ENCODE measurements around the gene CIT. TPM values are rescaled to one million over a fixed set of nuclear protein-coding genes. Genes with fewer than 3 reads are reported as not detected.

CIT gene
- total and polyA plus RNA-seq, 2 donors (not counting 1 experiment from before 2014, with no cell fraction given) = 6.8 to 25.4 TPM

- Histone ChIP-seq H3K27ac (ENCODE audit: insufficient read depth, low read length) (no peak overlapping the region), H3K4me2 (ENCODE audit: extremely low read depth, insufficient read depth, low read length) (no peak overlapping the region), H3K9me3 (ENCODE audit: control insufficient read depth, insufficient read depth, low read depth, low read length) (no peaks in the 10 kb centered on the region), H3K79me2 (ENCODE audit: control insufficient read depth, insufficient read depth, low read length) (no peaks in the 10 kb centered on the region), H4K20me1 (ENCODE audit: control insufficient read depth, extremely low read depth, insufficient read depth, low read length) (no peaks in the 10 kb centered on the region), H3K9ac (ENCODE audit: insufficient read depth, low read length) (no peak overlapping the region), H3K27me3 (ENCODE audit: control insufficient read depth, insufficient read depth, low read length) (no peaks in the 10 kb centered on the region), H3K4me3 (replicated peaks in 1 of 4; ENCODE audit: control extremely low read depth in 1 of 4, insufficient read depth in 1 of 4, low read depth in 3 of 4, low read length in 4 of 4) (no peak overlapping the region), H2AFZ (ENCODE audit: low read length) (no peak overlapping the region), H3K36me3 (ENCODE audit: control insufficient read depth, insufficient read depth, low read length) (peaks cover 13% of the 10 kb centered on the region), H3K4me1 (ENCODE audit: control insufficient read depth, extremely low read depth, insufficient read depth, low read length) (peaks cover 2% of the 10 kb centered on the region)
- TF ChIP-seq EZH2 (IDR thresholded peaks at IDR 0.05; ENCODE audit: low read length, missing control alignments) = no peak
- TF ChIP-seq, protein P1, sequence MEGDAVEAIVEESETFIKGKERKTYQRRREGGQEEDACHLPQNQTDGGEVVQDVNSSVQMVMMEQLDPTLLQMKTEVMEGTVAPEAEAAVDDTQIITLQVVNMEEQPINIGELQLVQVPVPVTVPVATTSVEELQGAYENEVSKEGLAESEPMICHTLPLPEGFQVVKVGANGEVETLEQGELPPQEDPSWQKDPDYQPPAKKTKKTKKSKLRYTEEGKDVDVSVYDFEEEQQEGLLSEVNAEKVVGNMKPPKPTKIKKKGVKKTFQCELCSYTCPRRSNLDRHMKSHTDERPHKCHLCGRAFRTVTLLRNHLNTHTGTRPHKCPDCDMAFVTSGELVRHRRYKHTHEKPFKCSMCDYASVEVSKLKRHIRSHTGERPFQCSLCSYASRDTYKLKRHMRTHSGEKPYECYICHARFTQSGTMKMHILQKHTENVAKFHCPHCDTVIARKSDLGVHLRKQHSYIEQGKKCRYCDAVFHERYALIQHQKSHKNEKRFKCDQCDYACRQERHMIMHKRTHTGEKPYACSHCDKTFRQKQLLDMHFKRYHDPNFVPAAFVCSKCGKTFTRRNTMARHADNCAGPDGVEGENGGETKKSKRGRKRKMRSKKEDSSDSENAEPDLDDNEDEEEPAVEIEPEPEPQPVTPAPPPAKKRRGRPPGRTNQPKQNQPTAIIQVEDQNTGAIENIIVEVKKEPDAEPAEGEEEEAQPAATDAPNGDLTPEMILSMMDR (conservative IDR thresholded peaks at IDR 0.05 in 1 of 2, IDR thresholded peaks at IDR 0.05 in 1 of 2; ENCODE audit: low read depth in 1 of 2, low read length in 2 of 2) = no peak
- DNase-seq (ENCODE audit: low read depth in 2 of 2) = no peak
Observed at GRCh38 chr12:119687879-119688278, 189.2 kb downstream of the CIT start.

DNA sequence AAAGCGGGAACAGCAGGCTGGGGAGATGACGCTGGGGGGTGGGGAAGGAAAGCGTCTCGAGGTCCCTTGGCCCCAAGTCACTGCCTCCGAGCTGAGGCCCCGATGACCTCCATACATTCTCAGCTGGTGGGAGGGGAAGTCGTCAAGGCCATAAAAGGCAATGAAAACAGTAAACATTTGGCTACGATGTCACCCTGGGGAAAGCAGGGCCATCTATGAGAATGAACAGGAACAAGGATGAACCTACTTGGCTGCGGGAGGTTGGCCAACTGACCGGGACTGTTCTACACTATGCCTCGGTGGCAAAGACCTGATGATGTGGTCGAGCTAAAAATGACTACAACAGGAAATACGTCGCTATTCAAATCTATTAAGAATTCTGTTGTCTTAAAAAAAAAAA, 189.7 kb downstream of the CIT start:
- no peak for TF ChIP-seq EZH2 (IDR thresholded peaks at IDR 0.05; ENCODE audit: low read length, missing control alignments)
- TF ChIP-seq, protein P1 (conservative IDR thresholded peaks at IDR 0.05 in 1 of 2, IDR thresholded peaks at IDR 0.05 in 1 of 2; ENCODE audit: low read depth in 1 of 2, low read length in 2 of 2) = no peak
- Histone ChIP-seq H2AFZ (ENCODE audit: low read length) (peak overlapping the region; percentile 22), H3K27me3 (ENCODE audit: control insufficient read depth, insufficient read depth, low read length) (no peaks in the 10 kb centered on the region), H3K27ac (ENCODE audit: insufficient read depth, low read length) (no peak overlapping the region), H3K36me3 (ENCODE audit: control insufficient read depth, insufficient read depth, low read length) (peaks cover 13% of the 10 kb centered on the region), H3K9ac (ENCODE audit: insufficient read depth, low read length) (no peak overlapping the region), H4K20me1 (ENCODE audit: control insufficient read depth, extremely low read depth, insufficient read depth, low read length) (no peaks in the 10 kb centered on the region), H3K4me2 (ENCODE audit: extremely low read depth, insufficient read depth, low read length) (no peak overlapping the region), H3K79me2 (ENCODE audit: control insufficient read depth, insufficient read depth, low read length) (no peaks in the 10 kb centered on the region), H3K4me1 (ENCODE audit: control insufficient read depth, extremely low read depth, insufficient read depth, low read length) (peaks cover under 1% of the 10 kb centered on the region), H3K4me3 (replicated peaks in 1 of 4; ENCODE audit: control extremely low read depth in 1 of 4, insufficient read depth in 1 of 4, low read depth in 3 of 4, low read length in 4 of 4) (no peak overlapping the region), H3K9me3 (ENCODE audit: control insufficient read depth, insufficient read depth, low read depth, low read length) (no peaks in the 10 kb centered on the region)
- DNase-seq (ENCODE audit: low read depth in 2 of 2) = no peak

- H3K9me3 ChIP-seq (ENCODE audit: control insufficient read depth, insufficient read depth, low read depth, low read length) = no peaks in the 10 kb centered on the region
- no peaks in the 10 kb centered on the region for H3K79me2 ChIP-seq (ENCODE audit: control insufficient read depth, insufficient read depth, low read length)
- H3K4me3 ChIP-seq (replicated peaks in 1 of 4; ENCODE audit: control extremely low read depth in 1 of 4, insufficient read depth in 1 of 4, low read depth in 3 of 4, low read length in 4 of 4) = no peak overlapping the region
- no peak overlapping the region for H3K9ac ChIP-seq (ENCODE audit: insufficient read depth, low read length)
- H3K27me3 ChIP-seq (ENCODE audit: control insufficient read depth, insufficient read depth, low read length) = no peaks in the 10 kb centered on the region
- no peak overlapping the region for H3K27ac ChIP-seq (ENCODE audit: insufficient read depth, low read length)
- TF ChIP-seq, protein P1 (conservative IDR thresholded peaks at IDR 0.05 in 1 of 2, IDR thresholded peaks at IDR 0.05 in 1 of 2; ENCODE audit: low read depth in 1 of 2, low read length in 2 of 2) = no peak
- no peak for TF ChIP-seq EZH2 (IDR thresholded peaks at IDR 0.05; ENCODE audit: low read length, missing control alignments)
- H3K4me2 ChIP-seq (ENCODE audit: extremely low read depth, insufficient read depth, low read length) = no peak overlapping the region
- H3K4me1 ChIP-seq (ENCODE audit: control insufficient read depth, extremely low read depth, insufficient read depth, low read length) = no peaks in the 10 kb centered on the region
- H4K20me1 ChIP-seq (ENCODE audit: control insufficient read depth, extremely low read depth, insufficient read depth, low read length) = no peaks in the 10 kb centered on the region
- no peak overlapping the region for H2AFZ ChIP-seq (ENCODE audit: low read length)
- DNase-seq (ENCODE audit: low read depth in 2 of 2) = no peak
- peaks cover 15% of the 10 kb centered on the region for H3K36me3 ChIP-seq (ENCODE audit: control insufficient read depth, insufficient read depth, low read length)
Observed at GRCh38 chr12:119686776-119687175, 190.3 kb downstream of the CIT start.

All from fibroblast of lung (primary cell).